Astrocyte (in vitro differentiated cells and primary cell): ENCODE results near the gene B3GALT6. TPM values are rescaled to one million over a fixed set of nuclear protein-coding genes. Genes with fewer than 3 reads are reported as not detected.

ENCODE experiments used
- DNase-seq: peaks from one replicate; pipeline ENCODE4 v3.0.0-alpha.2; 2010; ENCODE audit warnings: low read depth
- FAIRE-seq: peaks from 2 replicates; lab custom pipeline; 2011; peaks lifted over from hg19 to GRCh38; lab: Jason Lieb, UNC
- H2AFZ ChIP-seq: 2 replicates; pipeline ENCODE4 v1.6.0; 2012; ENCODE audit warnings: low read depth, low read length, inconsistent platforms
- H3K27ac ChIP-seq: 2 replicates; pipeline ENCODE4 v1.5.1; 2011; ENCODE audit warnings: low read depth, low read length, inconsistent platforms
- H3K27me3 ChIP-seq: 2 replicates; pipeline ENCODE4 v1.6.0; 2011; ENCODE audit warnings: low read length, inconsistent platforms; ENCODE audit not compliant: insufficient read depth
- H3K36me3 ChIP-seq: 2 replicates; pipeline ENCODE4 v1.5.1; 2011; ENCODE audit warnings: low read length, inconsistent platforms; ENCODE audit not compliant: insufficient read depth
- H3K4me1 ChIP-seq: 2 replicates; pipeline ENCODE4 v1.5.1; 2011; ENCODE audit warnings: low read length, inconsistent platforms; ENCODE audit not compliant: insufficient read depth
- H3K4me2 ChIP-seq: 2 replicates; pipeline ENCODE4 v1.6.0; 2012; ENCODE audit warnings: low read length, inconsistent platforms
- H3K4me3 ChIP-seq: 2 replicates; pipeline ENCODE4 v1.5.1; 2011; ENCODE audit warnings: low read depth, mild to moderate bottlenecking, low read length, inconsistent platforms; ENCODE audit not compliant: insufficient read depth
- H3K79me2 ChIP-seq: 2 replicates; pipeline ENCODE4 v1.6.0; 2012; ENCODE audit warnings: mild to moderate bottlenecking, low read length, inconsistent platforms; ENCODE audit not compliant: insufficient read depth
- H3K9ac ChIP-seq: 2 replicates; pipeline ENCODE4 v1.6.0; 2012; ENCODE audit warnings: mild to moderate bottlenecking, low read length, inconsistent platforms
- H3K9me3 ChIP-seq: 2 replicates; pipeline ENCODE4 v1.5.1; 2012; ENCODE audit warnings: low read depth, mild to moderate bottlenecking, low read length, inconsistent platforms; ENCODE audit not compliant: insufficient read depth
- H4K20me1 ChIP-seq: 2 replicates; pipeline ENCODE4 v1.6.0; 2012; ENCODE audit warnings: low read length, inconsistent platforms; ENCODE audit not compliant: insufficient read depth
- H3K27ac Mint-ChIP-seq: one replicate; pipeline ENCODE4 v1.8.0; 2021; ENCODE audit warnings: mild to moderate bottlenecking, mixed read lengths; ENCODE audit not compliant: unreplicated experiment
- H3K27me3 Mint-ChIP-seq: one replicate; pipeline ENCODE4 v1.8.0; 2021; ENCODE audit warnings: low read depth, mixed read lengths; ENCODE audit not compliant: unreplicated experiment
- H3K36me3 Mint-ChIP-seq: one replicate; pipeline ENCODE4 v1.8.0; 2021; ENCODE audit warnings: low read depth, mixed read lengths; ENCODE audit not compliant: unreplicated experiment
- H3K4me1 Mint-ChIP-seq: one replicate; pipeline ENCODE4 v1.8.0; 2021; ENCODE audit warnings: low read depth, mixed read lengths; ENCODE audit not compliant: unreplicated experiment
- H3K4me3 Mint-ChIP-seq: one replicate; pipeline ENCODE4 v1.8.0; 2021; ENCODE audit warnings: mild to moderate bottlenecking, moderate library complexity, mixed read lengths; ENCODE audit not compliant: unreplicated experiment
- H3K9me3 Mint-ChIP-seq: one replicate; pipeline ENCODE4 v1.8.0; 2021; ENCODE audit warnings: mild to moderate bottlenecking, mixed read lengths; ENCODE audit not compliant: unreplicated experiment
- EZH2 ChIP-seq: IDR thresholded peaks from 2 replicates; pipeline ENCODE4 v1.6.1; 2012; ENCODE audit warnings: mild to moderate bottlenecking, low read length, inconsistent platforms; ENCODE audit not compliant: insufficient read depth
- total RNA-seq: library from RNA; stranded (reverse); gene quantifications from 2 replicates; pipeline ENCODE4 v1.2.1, GENCODE V29; 2021
- TF ChIP-seq, protein P1 (sequence below): IDR thresholded peaks from 2 replicates; pipeline ENCODE4 v1.5.1; 2011; ENCODE audit warnings: low read depth, mild to moderate bottlenecking, inconsistent platforms, low read length, moderate library complexity; ENCODE audit not compliant: insufficient read depth

B3GALT6 gene
- total RNA-seq, 1 donor from 2014 or later: 22.4 TPM

DNA sequence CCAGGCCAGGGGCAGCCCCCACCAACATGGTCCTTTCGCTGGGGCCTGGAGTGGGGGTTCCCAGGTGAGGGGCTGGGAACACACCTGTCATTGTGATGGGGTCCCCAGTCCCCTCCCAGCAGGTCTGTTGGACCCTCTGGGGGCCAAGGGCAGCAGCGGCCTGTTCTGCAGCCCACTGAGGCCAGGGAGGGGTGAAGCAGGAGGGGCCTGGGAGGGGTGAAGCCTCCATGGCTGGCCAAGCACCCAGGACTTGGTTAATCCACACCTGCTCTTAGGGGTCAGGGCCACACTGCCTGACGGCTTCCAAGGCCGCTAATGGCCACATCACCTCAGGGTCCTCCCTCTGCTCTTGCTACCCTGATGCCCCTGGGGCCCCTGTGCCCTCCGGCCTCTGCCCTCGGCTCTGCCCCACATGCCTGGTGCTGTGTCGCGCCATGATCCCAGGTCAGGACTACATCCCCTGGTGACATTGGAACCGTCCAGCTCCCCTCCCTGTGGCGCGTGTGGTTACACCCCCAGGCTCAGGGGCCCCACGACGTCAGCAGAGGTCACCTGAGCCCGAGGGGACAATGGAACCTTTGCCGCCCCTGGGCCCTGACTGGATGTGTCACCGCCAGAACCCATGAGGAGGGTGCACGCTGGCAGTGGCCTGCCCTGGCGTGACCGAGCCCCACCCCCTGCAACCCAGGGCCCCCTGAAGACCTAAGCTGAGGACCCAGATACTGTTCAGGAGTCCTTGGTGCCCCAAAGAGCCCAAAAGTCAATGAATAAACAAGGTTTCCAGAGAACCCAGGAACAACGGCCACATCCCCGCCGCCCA, 32.7 kb upstream of the B3GALT6 start:
- Histone ChIP-seq H3K27me3 (no peaks in the 10 kb centered on the region), H3K4me2 (no peak overlapping the region), H2AFZ (no peak overlapping the region), H3K4me3 (no peak overlapping the region), H3K4me1 (no peaks in the 10 kb centered on the region), H3K27ac (no peak overlapping the region), H3K36me3 (no peaks in the 10 kb centered on the region), H3K9me3 (no peaks in the 10 kb centered on the region), H3K79me2 (no peaks in the 10 kb centered on the region), H3K9ac (no peak overlapping the region), H4K20me1 (no peaks in the 10 kb centered on the region)
- DNase-seq: no peak
- Mint-ChIP-seq H3K9me3 (peaks cover 9% of the 10 kb centered on the region), H3K27ac (no peak overlapping the region), H3K27me3 (peaks cover 18% of the 10 kb centered on the region), H3K36me3 (no peaks in the 10 kb centered on the region), H3K4me3 (no peak overlapping the region), H3K4me1 (no peaks in the 10 kb centered on the region)
- TF ChIP-seq EZH2: no peak
- TF ChIP-seq, protein P1, sequence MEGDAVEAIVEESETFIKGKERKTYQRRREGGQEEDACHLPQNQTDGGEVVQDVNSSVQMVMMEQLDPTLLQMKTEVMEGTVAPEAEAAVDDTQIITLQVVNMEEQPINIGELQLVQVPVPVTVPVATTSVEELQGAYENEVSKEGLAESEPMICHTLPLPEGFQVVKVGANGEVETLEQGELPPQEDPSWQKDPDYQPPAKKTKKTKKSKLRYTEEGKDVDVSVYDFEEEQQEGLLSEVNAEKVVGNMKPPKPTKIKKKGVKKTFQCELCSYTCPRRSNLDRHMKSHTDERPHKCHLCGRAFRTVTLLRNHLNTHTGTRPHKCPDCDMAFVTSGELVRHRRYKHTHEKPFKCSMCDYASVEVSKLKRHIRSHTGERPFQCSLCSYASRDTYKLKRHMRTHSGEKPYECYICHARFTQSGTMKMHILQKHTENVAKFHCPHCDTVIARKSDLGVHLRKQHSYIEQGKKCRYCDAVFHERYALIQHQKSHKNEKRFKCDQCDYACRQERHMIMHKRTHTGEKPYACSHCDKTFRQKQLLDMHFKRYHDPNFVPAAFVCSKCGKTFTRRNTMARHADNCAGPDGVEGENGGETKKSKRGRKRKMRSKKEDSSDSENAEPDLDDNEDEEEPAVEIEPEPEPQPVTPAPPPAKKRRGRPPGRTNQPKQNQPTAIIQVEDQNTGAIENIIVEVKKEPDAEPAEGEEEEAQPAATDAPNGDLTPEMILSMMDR: no peak
- FAIRE-seq: no peak

DNA sequence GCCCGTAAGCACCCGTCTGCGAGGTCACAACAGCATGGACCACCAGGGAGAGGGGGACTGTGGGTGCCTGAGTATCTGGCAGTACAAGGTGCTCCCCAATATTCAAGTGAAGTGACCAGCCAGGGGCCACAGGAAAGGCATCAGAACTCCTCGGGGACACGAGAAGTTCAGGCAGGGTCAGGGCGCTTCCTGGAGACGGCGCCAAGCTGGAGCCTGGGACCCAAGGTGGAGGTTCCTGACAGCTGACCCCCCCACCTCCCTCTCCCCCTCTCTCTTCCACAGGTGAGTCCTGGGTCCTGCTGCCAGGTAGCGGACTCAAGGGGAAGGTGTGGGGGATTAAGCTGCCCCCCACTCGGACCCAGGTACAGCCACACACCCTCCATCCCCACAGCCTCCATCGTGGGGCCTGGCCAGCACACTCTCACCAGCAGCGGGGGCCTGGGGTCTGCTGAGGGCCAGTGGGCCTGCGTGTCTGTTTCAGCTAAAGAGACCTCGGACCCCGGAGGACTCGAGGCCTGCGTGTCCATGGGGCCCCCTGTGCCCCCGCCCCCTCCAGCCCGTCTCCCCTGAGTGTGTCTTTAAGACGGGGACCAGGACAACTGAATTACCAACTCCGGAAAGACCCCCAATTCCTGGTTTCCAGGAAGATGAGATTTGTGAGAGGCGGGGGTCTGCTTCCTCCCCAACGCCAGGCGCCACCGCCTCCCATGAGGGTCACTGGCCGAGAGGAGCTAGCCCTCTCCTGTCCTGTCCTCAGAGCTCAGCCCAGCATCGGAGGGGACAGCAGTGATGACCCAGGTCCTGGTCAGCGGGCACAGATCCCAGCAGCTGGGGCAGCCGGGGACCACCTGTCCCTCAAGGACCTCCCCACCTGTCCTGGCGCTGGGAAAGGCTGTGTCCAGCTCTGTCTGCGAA, 31.8 kb upstream of the B3GALT6 start:
- Mint-ChIP-seq H3K27ac (no peak overlapping the region), H3K27me3 (peaks cover 10% of the 10 kb centered on the region), H3K36me3 (no peaks in the 10 kb centered on the region), H3K9me3 (peaks cover 1% of the 10 kb centered on the region), H3K4me3 (no peak overlapping the region), H3K4me1 (no peaks in the 10 kb centered on the region)
- Histone ChIP-seq H3K4me1 (no peaks in the 10 kb centered on the region), H3K4me2 (peak overlapping the region; percentile 70), H4K20me1 (no peaks in the 10 kb centered on the region), H3K4me3 (no peak overlapping the region), H3K9ac (peak overlapping the region; percentile 27), H2AFZ (no peak overlapping the region), H3K36me3 (no peaks in the 10 kb centered on the region), H3K27me3 (no peaks in the 10 kb centered on the region), H3K79me2 (no peaks in the 10 kb centered on the region), H3K27ac (no peak overlapping the region), H3K9me3 (no peaks in the 10 kb centered on the region)
- no peak for FAIRE-seq
- no peak for DNase-seq
- TF ChIP-seq EZH2: no peak
- TF ChIP-seq, protein P1: no peak
